UCSD-AML1 (cell line): ENCODE measurements around the gene ABLIM3.

ENCODE experiments used
- DNase-seq: peaks from one replicate; lab custom pipeline; 2025; ENCODE audit not compliant: unreplicated experiment; lab: John Stamatoyannopoulos, UW

The ABLIM3 gene

GRCh38 chr5:149141224-149141956 is at the start of gene ABLIM3:
Gene ABLIM3 (plus strand): TSS chr5:149141493. CDS start chr5:149142096, 603 bp downstream.
- DNase-seq = peak; percentile 80

GRCh38 chr5:149093625-149094024 is 47.7 kb upstream of the ABLIM3 start:
- no peak for DNase-seq

- DNase-seq = no peak
Measured at GRCh38 chr5:149094996-149095395, 46.3 kb upstream of the ABLIM3 start.

- no peak for DNase-seq
Measured at GRCh38 chr5:149099920-149100319, 41.4 kb upstream of the ABLIM3 start.

- no peak for DNase-seq
Measured at GRCh38 chr5:149100331-149100730, 41.0 kb upstream of the ABLIM3 start.

- DNase-seq = no peak
Measured at GRCh38 chr5:149108651-149109280, 32.5 kb upstream of the ABLIM3 start.

GRCh38 chr5:149110406-149110805 is 30.9 kb upstream of the ABLIM3 start:
- no peak for DNase-seq

GRCh38 chr5:149113669-149114068 is 27.6 kb upstream of the ABLIM3 start:
- no peak for DNase-seq

- peak; percentile 59 for DNase-seq
Measured at GRCh38 chr5:149114403-149115312, 26.6 kb upstream of the ABLIM3 start.

- DNase-seq = no peak
Measured at GRCh38 chr5:149117970-149118369, 23.3 kb upstream of the ABLIM3 start.

- DNase-seq = no peak
Measured at GRCh38 chr5:149118463-149118862, 22.8 kb upstream of the ABLIM3 start.

GRCh38 chr5:149121145-149121544 is 20.1 kb upstream of the ABLIM3 start:
- DNase-seq = no peak

- DNase-seq = no peak
Measured at GRCh38 chr5:149123211-149123610, 18.1 kb upstream of the ABLIM3 start.

- DNase-seq = no peak
Measured at GRCh38 chr5:149125386-149125891, 15.9 kb upstream of the ABLIM3 start.

GRCh38 chr5:149126906-149127305 is 14.4 kb upstream of the ABLIM3 start:
- DNase-seq = no peak

GRCh38 chr5:149127394-149127955 is 13.8 kb upstream of the ABLIM3 start:
- no peak for DNase-seq

GRCh38 chr5:149128023-149128875 is 13.0 kb upstream of the ABLIM3 start:
- peak; percentile 24 for DNase-seq

- no peak for DNase-seq
Measured at GRCh38 chr5:149129181-149129580, 12.1 kb upstream of the ABLIM3 start.

- DNase-seq = no peak
Measured at GRCh38 chr5:149130121-149130914, 11.0 kb upstream of the ABLIM3 start.
